G401.6 (cell line): ENCODE data around the gene PDZD2.
"Not testable (repeated sequence)": the region's sequence is repeated elsewhere in the genome, so short reads cannot be mapped to it uniquely, and the experiment has no call there.

Experiments used
- FAIRE-seq: peaks from 2 replicates; lab custom pipeline; 2012; peaks lifted over from hg19 to GRCh38; lab: Jason Lieb, UNC

The PDZD2 gene

GRCh38 chr5:31638748-31639418 is at the start of gene PDZD2:
PDZD2 (plus strand) TSS chr5:31639131.
- FAIRE-seq: no peak

DNA sequence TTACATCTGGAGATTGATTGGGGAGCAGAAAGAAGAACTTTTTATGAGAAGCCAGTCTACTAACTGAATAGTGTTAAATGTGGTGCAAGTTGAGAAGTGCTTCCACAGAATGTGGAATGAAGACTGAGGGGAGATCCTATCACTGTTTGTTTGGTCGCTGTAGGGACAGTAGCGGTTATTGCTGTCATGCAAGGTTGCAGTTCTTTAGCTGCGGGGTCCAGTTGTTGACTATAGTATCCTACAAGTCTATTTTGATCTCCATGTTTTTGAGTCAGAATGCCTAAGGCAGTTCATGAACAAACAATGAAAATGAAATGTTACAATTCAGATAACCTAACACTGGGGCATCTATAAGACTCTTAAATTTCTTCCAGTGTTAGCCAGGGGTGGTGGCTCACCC is 45.3 kb upstream of the PDZD2 start:
- no peak for FAIRE-seq

- no peak for FAIRE-seq
Measured at GRCh38 chr5:31596354-31596753, 42.6 kb upstream of the PDZD2 start.

DNA sequence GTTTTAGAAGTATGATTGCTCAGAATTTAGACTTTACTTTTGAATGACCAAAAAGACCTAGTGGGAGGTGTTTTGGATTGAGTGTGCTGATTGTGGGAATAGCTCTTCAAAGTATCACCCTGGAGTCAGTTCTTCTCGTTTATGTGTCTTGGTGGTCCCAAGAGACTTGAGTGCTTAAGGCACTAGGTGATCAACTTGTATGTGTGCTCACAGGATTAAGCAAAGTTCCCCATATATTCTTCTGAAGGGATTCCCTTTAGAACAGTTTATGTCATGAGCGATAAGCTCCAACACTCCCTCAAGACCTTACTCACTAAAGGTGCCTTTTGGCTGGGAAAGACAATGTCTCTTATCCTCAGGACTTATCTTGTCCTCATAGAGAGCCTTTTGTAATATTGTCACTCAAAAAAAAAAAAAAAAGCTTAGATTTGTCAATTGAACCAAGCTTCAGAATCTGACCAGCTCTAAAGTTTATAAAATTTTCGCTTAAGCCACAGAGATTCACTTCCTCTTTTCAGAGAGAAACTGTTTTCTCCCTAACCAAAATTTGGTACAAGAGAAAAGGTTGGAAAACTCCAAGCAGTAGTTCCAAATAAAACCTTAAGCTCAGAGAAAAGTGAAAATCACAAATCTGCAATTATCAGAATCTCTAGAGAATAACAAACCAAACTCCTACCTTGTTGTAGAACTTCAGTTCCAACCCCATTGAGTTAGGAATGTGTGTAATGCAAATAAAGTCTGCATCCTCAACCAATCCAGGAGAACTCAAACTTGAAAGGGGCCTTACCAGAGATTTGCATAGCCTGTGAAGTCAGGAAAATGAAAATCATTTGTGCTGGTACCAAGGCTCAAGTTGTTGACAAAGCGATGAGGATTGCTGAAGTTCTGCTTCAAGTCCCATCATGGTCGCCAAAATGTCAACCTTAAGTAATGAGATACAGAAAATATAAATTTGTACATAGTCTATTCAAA is 40.0 kb upstream of the PDZD2 start:
- no peak for FAIRE-seq

GRCh38 chr5:31602305-31602704 is 36.6 kb upstream of the PDZD2 start:
- not testable (repeated sequence) for FAIRE-seq

- no peak for FAIRE-seq
Measured at GRCh38 chr5:31604240-31604639, 34.7 kb upstream of the PDZD2 start.

DNA sequence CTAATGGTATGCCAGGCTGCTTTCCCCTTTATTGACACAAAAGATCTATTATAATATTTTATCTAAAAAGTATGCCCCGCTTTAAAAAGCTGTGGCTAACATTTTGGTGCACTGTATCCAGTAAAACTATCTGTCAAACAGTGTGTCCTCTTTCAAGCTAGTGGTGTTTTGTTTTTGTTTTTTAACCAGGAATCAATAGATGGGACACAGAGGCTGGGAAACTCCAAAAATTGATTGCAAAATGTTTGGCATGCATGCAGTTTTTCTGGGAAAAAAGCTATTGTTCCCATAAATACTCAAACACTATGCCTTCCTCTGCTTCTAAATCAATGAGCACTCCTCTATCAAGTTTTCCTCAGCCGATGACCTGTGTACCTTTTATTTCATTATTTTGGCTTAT is 34.3 kb upstream of the PDZD2 start:
- FAIRE-seq: no peak

- no peak for FAIRE-seq
Measured at GRCh38 chr5:31605920-31606319, 33.0 kb upstream of the PDZD2 start.

GRCh38 chr5:31607546-31607945 is 31.4 kb upstream of the PDZD2 start:
- FAIRE-seq: no peak

DNA sequence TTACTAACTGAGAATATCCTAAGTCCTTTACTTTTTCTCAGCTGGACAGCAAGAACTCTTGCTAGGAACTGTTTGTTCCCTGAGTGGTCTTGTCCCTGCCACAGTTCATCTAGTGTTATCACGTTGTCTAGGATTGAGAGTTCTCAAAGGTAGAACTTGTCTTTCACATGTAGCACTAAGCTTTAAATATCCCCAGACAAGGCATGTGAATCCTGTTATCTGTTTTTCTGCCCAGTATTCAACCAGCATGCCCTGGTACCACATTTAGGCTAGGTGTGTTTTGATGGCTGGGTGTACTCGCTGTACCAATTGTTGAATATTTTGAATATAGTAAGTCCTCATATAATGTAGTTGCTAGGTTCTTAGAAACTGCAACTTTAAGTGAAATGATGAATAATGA is 27.9 kb upstream of the PDZD2 start:
- FAIRE-seq: no peak

DNA sequence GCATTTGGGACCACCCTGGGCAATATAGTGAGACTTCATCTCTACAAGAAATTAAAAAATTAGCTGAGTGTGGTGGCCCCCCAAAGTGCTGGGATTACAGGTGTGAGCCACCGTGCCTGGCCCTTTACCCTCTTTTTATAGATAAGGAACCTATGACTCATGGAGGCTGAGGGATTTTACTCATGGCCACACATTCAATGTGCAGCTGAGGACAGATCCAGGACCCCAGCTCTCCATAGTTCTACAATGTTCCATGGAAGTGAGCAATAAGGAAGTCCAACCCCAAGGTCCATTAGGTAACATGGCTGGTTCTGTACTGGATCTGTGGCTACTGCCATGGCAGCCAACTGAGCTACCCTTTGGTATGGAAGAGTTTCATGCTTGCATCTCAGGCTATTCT is 25.3 kb upstream of the PDZD2 start:
- no peak for FAIRE-seq

GRCh38 chr5:31614151-31615020 is 24.5 kb upstream of the PDZD2 start:
- FAIRE-seq: no peak

- no peak for FAIRE-seq
Measured at GRCh38 chr5:31617867-31618266, 21.1 kb upstream of the PDZD2 start.

- no peak for FAIRE-seq
Measured at GRCh38 chr5:31620026-31620425, 18.9 kb upstream of the PDZD2 start.

DNA sequence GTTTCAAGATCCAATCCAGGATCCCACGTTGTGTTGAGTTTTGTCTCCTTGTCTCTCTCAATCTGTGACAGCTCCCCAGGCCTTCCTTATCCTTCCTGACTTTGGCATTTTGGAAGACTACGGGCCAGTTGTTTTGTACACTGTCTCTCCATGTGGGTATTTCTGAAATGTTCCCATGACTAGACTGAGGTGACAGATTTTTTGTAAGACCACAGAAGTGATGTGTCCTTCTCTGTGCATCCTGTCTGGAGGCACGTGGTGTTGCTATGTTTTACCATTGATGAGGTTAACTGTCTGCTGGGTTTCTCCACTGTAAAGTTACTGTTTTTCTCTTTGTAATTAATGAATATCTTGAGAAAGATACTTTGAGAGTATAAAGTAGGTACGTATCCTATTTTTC is 15.7 kb upstream of the PDZD2 start:
- FAIRE-seq: no peak

GRCh38 chr5:31625394-31625793 is 13.5 kb upstream of the PDZD2 start:
- FAIRE-seq: no peak

GRCh38 chr5:31626156-31626555 is 12.8 kb upstream of the PDZD2 start:
- FAIRE-seq: no peak

DNA sequence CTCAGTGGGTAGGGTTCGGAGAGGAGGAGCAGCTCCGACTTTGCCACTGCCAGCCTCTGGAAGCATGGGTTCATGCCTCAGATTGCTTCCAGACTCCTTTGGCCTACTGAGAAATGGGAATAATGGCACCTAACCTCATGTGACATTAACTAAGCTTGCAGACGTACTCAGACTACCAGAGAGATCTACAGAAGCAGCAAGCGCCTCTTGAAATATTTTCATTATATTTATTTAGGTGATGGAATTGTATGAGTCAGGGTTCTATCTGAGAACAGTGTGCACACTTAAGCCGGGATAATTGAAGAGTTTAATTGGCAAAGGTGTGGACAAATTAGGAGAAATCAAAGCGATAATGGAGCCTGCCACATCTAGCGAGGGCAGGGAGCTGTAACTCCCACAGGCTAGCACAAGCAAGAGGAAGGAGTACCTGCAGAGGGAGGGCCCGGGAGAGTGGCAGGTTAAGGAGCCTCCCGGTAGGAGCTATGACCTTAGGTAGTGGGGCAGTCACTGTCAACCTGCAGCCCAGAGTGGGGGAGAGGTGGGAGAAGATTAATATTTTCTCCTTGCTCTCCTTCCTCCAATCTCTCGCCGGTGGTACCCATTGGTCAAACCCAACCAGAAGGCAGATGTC is 12.2 kb upstream of the PDZD2 start:
- no peak for FAIRE-seq

DNA sequence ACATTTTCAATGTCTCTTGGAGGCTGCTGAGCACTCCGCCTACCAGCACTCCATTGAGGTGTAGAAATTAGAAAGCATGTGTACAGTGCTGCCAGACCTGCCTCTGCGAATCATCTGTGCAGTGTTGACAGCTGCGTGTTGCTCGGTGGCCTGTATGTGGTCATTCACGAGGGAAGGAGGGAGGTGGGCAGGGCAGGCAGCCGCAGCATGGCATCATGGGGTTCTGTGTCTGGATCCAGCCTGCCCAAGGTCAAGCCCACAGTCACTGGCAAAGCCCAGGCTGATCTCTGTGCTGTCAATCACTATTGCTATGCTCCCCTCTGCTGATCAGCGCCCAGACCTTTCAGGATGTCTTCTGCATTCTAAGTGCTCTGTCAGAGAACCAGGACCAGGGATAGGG is 8.0 kb upstream of the PDZD2 start:
- no peak for FAIRE-seq

DNA sequence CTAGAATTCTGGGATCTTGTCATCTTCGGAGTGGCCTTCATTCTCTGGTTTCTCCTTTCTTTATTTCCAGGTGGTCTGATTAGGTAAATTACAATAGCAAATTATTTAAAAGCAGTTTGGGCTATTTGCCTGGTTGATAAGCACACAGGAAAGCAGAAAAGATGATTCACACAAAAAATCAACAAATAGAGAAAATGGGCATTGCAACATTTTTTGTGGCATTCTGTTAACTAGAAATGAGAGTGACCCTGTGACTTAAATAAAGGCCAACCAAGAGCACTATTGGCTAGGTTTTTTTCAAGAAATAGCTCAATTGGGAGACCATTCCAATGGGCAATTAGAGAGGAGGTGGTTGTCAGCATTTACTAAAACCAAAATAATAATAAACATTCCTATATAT is 6.5 kb upstream of the PDZD2 start:
- no peak for FAIRE-seq

- FAIRE-seq: no peak
Measured at GRCh38 chr5:31635446-31635845, 3.5 kb upstream of the PDZD2 start.

GRCh38 chr5:31637851-31638250 is 1.1 kb upstream of the PDZD2 start:
- FAIRE-seq: no peak
